SJSA1 (cell line): ENCODE data around the gene KCNC4. TPM values are rescaled to one million over a fixed set of nuclear protein-coding genes. Genes with fewer than 3 reads are reported as not detected.

ENCODE experiments used
- DNase-seq, 2 experiments: peaks; one replicate each; pipeline ENCODE4 v3.0.0-alpha.2; 2015 to 2020; ENCODE audit warnings: low spot score in 2 of 2, low read depth in 1 of 2
- H3K27ac ChIP-seq: fragments of 250-450 bp; sonication (Bioruptor Pico); 2 replicates; pipeline ENCODE4 v1.5.1; 2020; ENCODE audit warnings: mild to moderate bottlenecking, moderate library complexity
- H3K27me3 ChIP-seq: fragments of 250-450 bp; sonication (Bioruptor Pico); replicated peaks from 2 replicates; pipeline ENCODE4 v1.5.1; 2020; ENCODE audit warnings: mild to moderate bottlenecking, moderate library complexity
- H3K36me3 ChIP-seq: fragments of 250-450 bp; sonication (Bioruptor Pico); 2 replicates; pipeline ENCODE4 v1.5.1; 2020; ENCODE audit warnings: mild to moderate bottlenecking
- H3K4me1 ChIP-seq: fragments of 250-450 bp; sonication (Bioruptor Pico); replicated peaks from 2 replicates; pipeline ENCODE4 v1.6.1; 2021; ENCODE audit warnings: mild to moderate bottlenecking
- H3K4me3 ChIP-seq: fragments of 250-450 bp; sonication (Bioruptor Pico); 2 replicates; pipeline ENCODE4 v1.5.1; 2020; ENCODE audit warnings: mild to moderate bottlenecking
- H3K9me3 ChIP-seq: fragments of 250-450 bp; sonication (Bioruptor Pico); replicated peaks from 2 replicates; pipeline ENCODE4 v1.5.1; 2020; ENCODE audit warnings: mild to moderate bottlenecking
- total RNA-seq: library from RNA; depleted of rRNA; stranded (reverse); fragments of >200 nt; shearing (Covaris generic); gene quantifications from 2 replicates; pipeline ENCODE4 v1.2.3, GENCODE V29; 2014

The KCNC4 gene
- total RNA-seq, 1 experiment from 2014 or later: 0.26 TPM

GRCh38 chr1:110224240-110224995 is 14.3 kb downstream of the KCNC4 start:
- H3K9me3 ChIP-seq: no peaks in the 10 kb centered on the region
- no peak for DNase-seq
- H3K27me3 ChIP-seq: peaks cover 6% of the 10 kb centered on the region

GRCh38 chr1:110225212-110225611 is 15.1 kb downstream of the KCNC4 start:
- no peaks in the 10 kb centered on the region for H3K4me1 ChIP-seq

More at GRCh38 chr1:110224240-110224995, 14.3 kb downstream of the KCNC4 start:
- Histone ChIP-seq H3K27ac (no peak overlapping the region), H3K36me3 (no peaks in the 10 kb centered on the region), H3K4me3 (no peak overlapping the region), H3K4me1 (no peaks in the 10 kb centered on the region)

GRCh38 chr1:110225756-110226404 is 15.8 kb downstream of the KCNC4 start:
- no peak overlapping the region for H3K27ac ChIP-seq
- no peak for DNase-seq
- peaks cover 4% of the 10 kb centered on the region for H3K27me3 ChIP-seq
- no peaks in the 10 kb centered on the region for H3K36me3 ChIP-seq
- no peaks in the 10 kb centered on the region for H3K4me1 ChIP-seq
- no peak overlapping the region for H3K4me3 ChIP-seq
- H3K9me3 ChIP-seq: no peaks in the 10 kb centered on the region

More at GRCh38 chr1:110225212-110225611, 15.1 kb downstream of the KCNC4 start:
- DNase-seq: no peak
- H3K4me3 ChIP-seq: no peak overlapping the region
- H3K36me3 ChIP-seq: no peaks in the 10 kb centered on the region
- no peaks in the 10 kb centered on the region for H3K9me3 ChIP-seq
- H3K27me3 ChIP-seq: peaks cover 6% of the 10 kb centered on the region
- no peak overlapping the region for H3K27ac ChIP-seq

- Histone ChIP-seq H3K9me3 (no peaks in the 10 kb centered on the region), H3K27me3 (no peaks in the 10 kb centered on the region), H3K36me3 (no peaks in the 10 kb centered on the region), H3K4me3 (no peak overlapping the region), H3K4me1 (no peaks in the 10 kb centered on the region), H3K27ac (no peak overlapping the region)
- DNase-seq: no peak
Observed at GRCh38 chr1:110227774-110228173, 17.7 kb downstream of the KCNC4 start.

- no peak overlapping the region for H3K4me3 ChIP-seq
- no peaks in the 10 kb centered on the region for H3K27me3 ChIP-seq
- no peaks in the 10 kb centered on the region for H3K4me1 ChIP-seq
- no peaks in the 10 kb centered on the region for H3K36me3 ChIP-seq
- no peaks in the 10 kb centered on the region for H3K9me3 ChIP-seq
- no peak for DNase-seq
- no peak overlapping the region for H3K27ac ChIP-seq
Observed at GRCh38 chr1:110228381-110228780, 18.3 kb downstream of the KCNC4 start.

DNA sequence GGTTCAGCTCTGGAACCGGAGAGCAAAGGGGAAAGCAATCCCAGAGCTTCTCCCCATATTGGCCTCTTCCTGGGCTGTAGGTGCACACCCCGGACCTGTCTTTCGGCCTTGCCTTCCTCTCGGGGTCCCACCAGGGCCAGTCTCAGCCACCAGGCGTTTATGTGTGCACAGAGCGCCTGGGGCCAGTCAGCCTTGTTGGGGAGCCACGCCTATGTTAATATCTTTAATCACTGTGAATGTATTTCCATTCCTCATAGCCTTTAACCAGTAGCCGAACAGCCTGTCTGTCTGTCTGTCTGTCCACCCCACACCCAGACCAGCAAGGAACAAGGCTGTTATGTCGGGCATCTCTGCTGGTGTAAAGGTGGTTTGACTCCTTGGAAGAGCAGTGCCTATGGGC is 18.8 kb downstream of the KCNC4 start:
- no peaks in the 10 kb centered on the region for H3K9me3 ChIP-seq
- no peaks in the 10 kb centered on the region for H3K4me1 ChIP-seq
- no peak overlapping the region for H3K4me3 ChIP-seq
- DNase-seq: no peak
- no peaks in the 10 kb centered on the region for H3K36me3 ChIP-seq
- H3K27me3 ChIP-seq: no peaks in the 10 kb centered on the region
- H3K27ac ChIP-seq: no peak overlapping the region

GRCh38 chr1:110229348-110230001 is 19.4 kb downstream of the KCNC4 start:
- H3K27me3 ChIP-seq: no peaks in the 10 kb centered on the region
- no peaks in the 10 kb centered on the region for H3K9me3 ChIP-seq
- H3K4me3 ChIP-seq: no peak overlapping the region
- H3K36me3 ChIP-seq: no peaks in the 10 kb centered on the region
- no peak for DNase-seq
- no peak overlapping the region for H3K27ac ChIP-seq
- H3K4me1 ChIP-seq: no peaks in the 10 kb centered on the region

DNA sequence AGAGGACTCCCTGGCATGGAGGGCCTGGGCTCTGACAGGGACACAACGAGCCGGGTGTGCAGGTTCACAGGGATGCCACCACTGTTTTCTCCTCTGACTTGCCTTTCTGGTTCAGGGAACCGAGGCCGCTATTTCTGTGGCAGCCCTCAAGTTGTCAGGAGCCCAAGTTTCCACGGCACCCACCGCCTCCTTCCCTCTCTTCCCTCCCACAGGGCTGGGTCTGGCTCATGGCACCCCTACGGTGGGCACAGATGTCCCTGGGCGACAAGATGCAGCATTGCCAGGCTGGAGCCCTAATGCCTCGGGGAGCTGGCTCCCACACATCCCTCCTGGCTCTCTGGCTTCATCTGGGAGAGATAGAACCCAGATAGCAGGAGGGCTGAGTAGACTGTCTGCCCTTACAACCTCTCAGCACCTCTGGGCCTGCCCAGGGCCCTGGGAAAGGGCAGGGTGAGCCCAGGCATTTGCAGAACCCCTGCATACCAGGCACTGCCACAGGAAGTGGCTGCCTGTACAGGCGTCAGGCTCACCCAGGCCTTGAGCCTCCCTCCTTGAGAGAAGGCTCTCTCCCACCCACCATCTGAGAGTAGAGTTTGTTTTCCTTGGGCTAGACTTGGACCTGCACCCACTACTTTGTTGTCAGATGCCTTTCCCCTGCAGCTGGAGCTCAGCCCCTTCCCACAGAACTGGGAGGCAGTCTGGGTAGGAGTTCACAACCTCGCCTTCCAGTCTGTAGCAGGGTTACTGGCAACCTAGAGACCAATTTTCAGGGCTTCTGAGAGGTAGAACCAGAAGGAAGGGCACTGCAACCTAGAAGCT is 20.5 kb downstream of the KCNC4 start:
- Histone ChIP-seq H3K36me3 (no peaks in the 10 kb centered on the region), H3K9me3 (no peaks in the 10 kb centered on the region), H3K27me3 (0 out of 2 replicates have a peak, but pooled peaks cover 2% of the 10 kb centered on the region), H3K27ac (no peak overlapping the region), H3K4me1 (no peaks in the 10 kb centered on the region), H3K4me3 (no peak overlapping the region)
- DNase-seq: no peak

GRCh38 chr1:110233861-110234260 is 23.7 kb downstream of the KCNC4 start:
- Histone ChIP-seq H3K27ac (no peak overlapping the region), H3K4me3 (no peak overlapping the region), H3K9me3 (no peaks in the 10 kb centered on the region), H3K4me1 (no peaks in the 10 kb centered on the region), H3K27me3 (0 out of 2 replicates have a peak, but pooled peaks cover 18% of the 10 kb centered on the region), H3K36me3 (no peaks in the 10 kb centered on the region)
- no peak for DNase-seq

GRCh38 chr1:110234691-110235090 is 24.6 kb downstream of the KCNC4 start:
- H3K36me3 ChIP-seq: no peaks in the 10 kb centered on the region
- H3K4me3 ChIP-seq: no peak overlapping the region
- 0 out of 2 replicates have a peak, but pooled peaks cover 21% of the 10 kb centered on the region for H3K27me3 ChIP-seq
- H3K4me1 ChIP-seq: no peaks in the 10 kb centered on the region
- no peak overlapping the region for H3K27ac ChIP-seq
- DNase-seq: no peak
- H3K9me3 ChIP-seq: no peaks in the 10 kb centered on the region

GRCh38 chr1:110235181-110235833 is 25.2 kb downstream of the KCNC4 start:
- DNase-seq: no peak
- Histone ChIP-seq H3K27me3 (0 out of 2 replicates have a peak, but pooled peaks cover 23% of the 10 kb centered on the region), H3K9me3 (no peaks in the 10 kb centered on the region), H3K27ac (no peak overlapping the region), H3K4me1 (no peaks in the 10 kb centered on the region), H3K36me3 (no peaks in the 10 kb centered on the region), H3K4me3 (no peak overlapping the region)

GRCh38 chr1:110235834-110236682 is 25.9 kb downstream of the KCNC4 start:
- Histone ChIP-seq H3K4me3 (no peak overlapping the region), H3K9me3 (no peaks in the 10 kb centered on the region), H3K4me1 (no peaks in the 10 kb centered on the region), H3K36me3 (no peaks in the 10 kb centered on the region), H3K27me3 (0 out of 2 replicates have a peak, but pooled peaks cover 23% of the 10 kb centered on the region), H3K27ac (no peak overlapping the region)
- no peak for DNase-seq
